ENCODE results near the gene FKBP5. TPM values are rescaled to one million over a fixed set of nuclear protein-coding genes. Genes with fewer than 3 reads are reported as not detected.

Gene FKBP5
- total and polyA plus RNA-seq, 9 of the 15 experiments (the other 6 are each of a cell fraction or from before 2014, with no cell fraction given), result 32.7 to 151 (median 75.0) TPM

GRCh38 chr6:35725721-35726438 is 37.2 kb upstream of the FKBP5 start:
- DNase-seq (ENCODE audit: extremely low read depth in 1 of 4, low spot score in 3 of 4), result no peak
- CTCF ChIA-PET (ENCODE audit: low intra/inter-chr PET ratio), result no interaction called here
- no peaks in the 10 kb centered on the region for H3K36me3 ChIP-seq (ENCODE audit: control insufficient read depth, insufficient read depth, low read length)
- intact Hi-C loops (cut with micrococcal nuclease) (no loop called here), in situ Hi-C loops (cut with MboI) (no loop called here)
- H3K4me1 ChIP-seq (replicated peaks in 1 of 2; ENCODE audit: control insufficient read depth in 2 of 2, insufficient read depth in 2 of 2, low read length in 2 of 2), result peaks cover 49 to 62% of the 10 kb centered on the region in 2 experiments
- H3K27ac ChIP-seq (ENCODE audit: extremely low read depth, low read depth, low read length), result peak overlapping the region; percentile 44; the same call in 2 of the 3 replicates
- peak overlapping the region; percentile 73 for H2AFZ ChIP-seq (ENCODE audit: low read depth, low read length)
- POLR2A ChIA-PET, result interaction anchor here (0.6 to 1.9 kb wide), 7 partner anchors 8 to 128 kb away, joined by 3 to 5 read pairs (median 4); no protein-coding TSS in a partner anchor
- peak overlapping the region; percentile 23; the same call in 1 of the 2 replicates for H3K4me2 ChIP-seq (ENCODE audit: insufficient read depth, low read length)
- 0 out of 3 replicates have a peak, but pooled peaks have one; percentile 0 for ATAC-seq
- H4K20me1 ChIP-seq (replicated peaks; ENCODE audit: control insufficient read depth, insufficient read depth, low read length), result no peaks in the 10 kb centered on the region
- H3K4me3 ChIP-seq, result no peak overlapping the region
- no peaks in the 10 kb centered on the region for H3K9me3 ChIP-seq (replicated peaks; ENCODE audit: control insufficient read depth, insufficient read depth, low read depth, low read length)
- peak overlapping the region in 1 of 2 experiments; percentile 79; a peak in 3 of 4 replicates for H3K9ac ChIP-seq (ENCODE audit: insufficient read depth in 1 of 2, low read depth in 2 of 2, low read length in 2 of 2)
- H3K27me3 ChIP-seq (ENCODE audit: control insufficient read depth in 2 of 2, insufficient read depth in 2 of 2, low read length in 2 of 2), result no peaks in the 10 kb centered on the region
- H3K79me2 ChIP-seq (ENCODE audit: control insufficient read depth, insufficient read depth, low read length), result no peaks in the 10 kb centered on the region; the same call in 2 of the 3 replicates
- no peak for FAIRE-seq
- WGBS (ENCODE audit: insufficient coverage, low coverage, missing lambda C conversion rate), result 42% methylated on average over 11 of the region's 11 CpGs
- no TSS peak for BruUV-seq (replicated peaks)
- no peaks in the 10 kb centered on the region for H3K9me1 ChIP-seq (ENCODE audit: control insufficient read depth, insufficient read depth, low read length)
- TF ChIP-seq DIDO1 (tag; IDR thresholded peaks at IDR 0.05; ENCODE audit: low read depth) (no peak), DLX4 (CRISPR knock-in tag; IDR thresholded peaks at IDR 0.05) (no peak), NONO (IDR thresholded peaks at IDR 0.05; ENCODE audit: low read depth in 2 of 2, low read length in 1 of 2) (no peak), ZFP91 (CRISPR knock-in tag; IDR thresholded peaks at IDR 0.05) (0 out of 2 replicates have a peak, but pooled peaks have one; percentile 11), RBM34 (IDR thresholded peaks at IDR 0.05; ENCODE audit: borderline replicate concordance, insufficient read depth, low read length) (no peak), EP300 (IDR thresholded peaks at IDR 0.05; ENCODE audit: low read length) (no peak), CBX1 (IDR thresholded peaks at IDR 0.05; ENCODE audit: low read depth) (no peak), ZNF165 (CRISPR knock-in tag; IDR thresholded peaks at IDR 0.05; ENCODE audit: borderline replicate concordance) (no peak), RNF2 (IDR thresholded peaks at IDR 0.05) (no peak), EZH2 (IDR thresholded peaks at IDR 0.05; ENCODE audit: borderline replicate concordance, low read depth, low read length) (no peak), CBFB (CRISPR knock-in tag; IDR thresholded peaks at IDR 0.05) (peak; percentile 64), ZBTB26 (CRISPR knock-in tag; IDR thresholded peaks at IDR 0.05) (no peak)
- TF ChIP-seq, protein P1, sequence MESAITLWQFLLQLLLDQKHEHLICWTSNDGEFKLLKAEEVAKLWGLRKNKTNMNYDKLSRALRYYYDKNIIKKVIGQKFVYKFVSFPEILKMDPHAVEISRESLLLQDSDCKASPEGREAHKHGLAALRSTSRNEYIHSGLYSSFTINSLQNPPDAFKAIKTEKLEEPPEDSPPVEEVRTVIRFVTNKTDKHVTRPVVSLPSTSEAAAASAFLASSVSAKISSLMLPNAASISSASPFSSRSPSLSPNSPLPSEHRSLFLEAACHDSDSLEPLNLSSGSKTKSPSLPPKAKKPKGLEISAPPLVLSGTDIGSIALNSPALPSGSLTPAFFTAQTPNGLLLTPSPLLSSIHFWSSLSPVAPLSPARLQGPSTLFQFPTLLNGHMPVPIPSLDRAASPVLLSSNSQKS (CRISPR knock-in tag; IDR thresholded peaks at IDR 0.05), result no peak
